Right lung (tissue), 5 donors: ENCODE data around the gene SIN3B. TPM values are rescaled to one million over a fixed set of nuclear protein-coding genes. Genes with fewer than 3 reads are reported as not detected.

Experiments used
- polyA plus RNA-seq, 5 donors: library from polyadenylated mRNA; unstranded; fragments of 120-200 nt; gene quantifications; one replicate each; pipeline versions ENCODE4 v1.2.1 to v1.2.3, GENCODE V29; 2013; ENCODE audit warnings: inconsistent platforms in 1 of 5, low replicate concordance in 1 of 5; ENCODE audit not compliant: insufficient read length in 5 of 5, insufficient read depth in 1 of 5

Gene SIN3B
- polyA plus RNA-seq, 5 donors: 51.2 to 83.5 (median 72.8) TPM

Other genes starting within 250 kb of the SIN3B start
- 10 to 100 TPM in 1 of 5 donors, 1 to 10 TPM in 4; 6.6 to 10.2 (median 8.0) TPM for gene MED26, start 201.2 kb upstream of the SIN3B start, polyA plus RNA-seq
- gene SMIM7, start 169.3 kb upstream of the SIN3B start, polyA plus RNA-seq: 100 to 1,000 TPM in 3 of 5 donors, 10 to 100 TPM in 2; 90.5 to 106 (median 100) TPM
- 1 to 10 TPM; 3.2 to 8.9 (median 3.8) TPM for gene TMEM38A, start 168.3 kb upstream of the SIN3B start, polyA plus RNA-seq
- under 1 TPM; 0.07 to 0.69 (median 0.47) TPM for gene NWD1, start 109.6 kb upstream of the SIN3B start, polyA plus RNA-seq
- 1 to 10 TPM in 4 of 5 donors, under 1 TPM in 1; 0.61 to 1.5 (median 1.3) TPM for gene F2RL3, start 59.6 kb downstream of the SIN3B start, polyA plus RNA-seq
- gene CPAMD8, start 197.4 kb downstream of the SIN3B start, polyA plus RNA-seq: 10 to 100 TPM; 52.7 to 89.9 (median 62.8) TPM
- gene HAUS8, start 246.1 kb downstream of the SIN3B start, polyA plus RNA-seq: 10 to 100 TPM; 11.1 to 16.7 (median 13.4) TPM
- 10 to 100 TPM; 43.6 to 64.8 (median 55.6) TPM for gene MYO9B, start 246.4 kb downstream of the SIN3B start, polyA plus RNA-seq